Measurements from ENCODE around the gene CCDC152. TPM values are rescaled to one million over a fixed set of nuclear protein-coding genes. Genes with fewer than 3 reads are reported as not detected.

Gene CCDC152
- total RNA-seq, 1 experiment from 2014 or later, result not detected

GRCh38 chr5:42787845-42788244, 31.2 kb downstream of the CCDC152 start:
- H3K36me3 ChIP-seq (ENCODE audit: low read depth, low read length), result 0 out of 2 replicates have a peak, but pooled peaks cover 3% of the 10 kb centered on the region
- no peak for DNase-seq
- no peak overlapping the region for H3K27ac ChIP-seq (ENCODE audit: low read length)
- H3K4me2 ChIP-seq (ENCODE audit: low read length), result no peak overlapping the region
- ChIA-PET CTCF (no interaction called here), POLR2A (ENCODE audit: unreplicated experiment) (no interaction called here)
- H3F3A ChIP-seq (ENCODE audit: low read length, unreplicated experiment), result no peaks in the 10 kb centered on the region
- BruUV-seq (replicated peaks), result no TSS peak
- no peaks in the 10 kb centered on the region for H3K4me1 ChIP-seq (ENCODE audit: insufficient read depth, low read length)
- no peak overlapping the region for H3K9ac ChIP-seq (ENCODE audit: low read length)
- H3K9me3 ChIP-seq (ENCODE audit: low read length), result peaks cover 27% of the 10 kb centered on the region
- ATAC-seq, result no peak
- intact Hi-C loops (cut with micrococcal nuclease), result no loop called here
- no peaks in the 10 kb centered on the region for H3K27me3 ChIP-seq (ENCODE audit: low read length)
- H3K79me2 ChIP-seq (ENCODE audit: low read length), result no peaks in the 10 kb centered on the region
- H4K20me1 ChIP-seq (ENCODE audit: low read length), result no peaks in the 10 kb centered on the region
- TF ChIP-seq CTCF (conservative IDR thresholded peaks at IDR 0.05; ENCODE audit: low read depth, low read length), result no peak
- no peak for TF ChIP-seq EZH2 (IDR thresholded peaks at IDR 0.05; ENCODE audit: low read length, unreplicated experiment)
- TF ChIP-seq EZH2phosphoT487 (IDR thresholded peaks at IDR 0.05; ENCODE audit: borderline replicate concordance, low read length), result no peak
- H3K4me3 ChIP-seq (ENCODE audit: low read length), result no peak overlapping the region
- no peak overlapping the region for H2AFZ ChIP-seq (ENCODE audit: low read length)
- H3K9me2 ChIP-seq (replicated peaks; ENCODE audit: low read length), result no peaks in the 10 kb centered on the region

DNA sequence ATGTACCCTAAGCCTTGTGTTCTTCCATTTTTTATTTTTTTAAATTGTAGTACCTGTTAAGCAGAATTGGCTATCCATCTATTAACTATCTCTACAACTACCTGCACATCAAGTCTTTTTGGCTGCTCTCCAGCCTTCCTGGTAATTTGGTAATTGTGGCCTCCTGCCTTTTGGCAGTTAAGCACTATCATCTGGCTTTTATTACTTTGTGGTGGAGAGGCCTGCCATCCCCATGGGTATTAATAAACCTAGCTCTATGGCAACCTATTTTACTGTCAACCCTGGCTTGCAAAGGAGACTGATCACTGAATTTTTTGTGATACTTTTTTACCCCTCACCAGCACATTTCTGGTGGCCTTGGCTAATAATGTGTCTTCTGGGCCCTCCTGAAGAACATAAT, 34.5 kb downstream of the CCDC152 start:
- Histone ChIP-seq H3K79me2 (ENCODE audit: low read length) (no peaks in the 10 kb centered on the region), H3K4me3 (ENCODE audit: low read length) (no peak overlapping the region), H3K9me3 (ENCODE audit: low read length) (peaks cover 19% of the 10 kb centered on the region), H4K20me1 (ENCODE audit: low read length) (no peaks in the 10 kb centered on the region), H3K27me3 (ENCODE audit: low read length) (no peaks in the 10 kb centered on the region), H3K27ac (ENCODE audit: low read length) (no peak overlapping the region), H3K9ac (ENCODE audit: low read length) (no peak overlapping the region), H3K4me2 (ENCODE audit: low read length) (no peak overlapping the region), H3K36me3 (ENCODE audit: low read depth, low read length) (0 out of 2 replicates have a peak, but pooled peaks cover 3% of the 10 kb centered on the region), H3K4me1 (ENCODE audit: insufficient read depth, low read length) (no peaks in the 10 kb centered on the region), H2AFZ (ENCODE audit: low read length) (no peak overlapping the region), H3F3A (ENCODE audit: low read length, unreplicated experiment) (no peaks in the 10 kb centered on the region), H3K9me2 (replicated peaks; ENCODE audit: low read length) (no peaks in the 10 kb centered on the region)
- ATAC-seq, result no peak
- BruUV-seq (replicated peaks), result no TSS peak
- DNase-seq, result no peak
- TF ChIP-seq CTCF (conservative IDR thresholded peaks at IDR 0.05; ENCODE audit: low read depth, low read length) (no peak), EZH2phosphoT487 (IDR thresholded peaks at IDR 0.05; ENCODE audit: borderline replicate concordance, low read length) (no peak), EZH2 (IDR thresholded peaks at IDR 0.05; ENCODE audit: low read length, unreplicated experiment) (no peak)
- POLR2A ChIA-PET (ENCODE audit: unreplicated experiment), result no interaction called here
- intact Hi-C loops (cut with micrococcal nuclease), result no loop called here
- CTCF ChIA-PET, result no interaction called here

DNA sequence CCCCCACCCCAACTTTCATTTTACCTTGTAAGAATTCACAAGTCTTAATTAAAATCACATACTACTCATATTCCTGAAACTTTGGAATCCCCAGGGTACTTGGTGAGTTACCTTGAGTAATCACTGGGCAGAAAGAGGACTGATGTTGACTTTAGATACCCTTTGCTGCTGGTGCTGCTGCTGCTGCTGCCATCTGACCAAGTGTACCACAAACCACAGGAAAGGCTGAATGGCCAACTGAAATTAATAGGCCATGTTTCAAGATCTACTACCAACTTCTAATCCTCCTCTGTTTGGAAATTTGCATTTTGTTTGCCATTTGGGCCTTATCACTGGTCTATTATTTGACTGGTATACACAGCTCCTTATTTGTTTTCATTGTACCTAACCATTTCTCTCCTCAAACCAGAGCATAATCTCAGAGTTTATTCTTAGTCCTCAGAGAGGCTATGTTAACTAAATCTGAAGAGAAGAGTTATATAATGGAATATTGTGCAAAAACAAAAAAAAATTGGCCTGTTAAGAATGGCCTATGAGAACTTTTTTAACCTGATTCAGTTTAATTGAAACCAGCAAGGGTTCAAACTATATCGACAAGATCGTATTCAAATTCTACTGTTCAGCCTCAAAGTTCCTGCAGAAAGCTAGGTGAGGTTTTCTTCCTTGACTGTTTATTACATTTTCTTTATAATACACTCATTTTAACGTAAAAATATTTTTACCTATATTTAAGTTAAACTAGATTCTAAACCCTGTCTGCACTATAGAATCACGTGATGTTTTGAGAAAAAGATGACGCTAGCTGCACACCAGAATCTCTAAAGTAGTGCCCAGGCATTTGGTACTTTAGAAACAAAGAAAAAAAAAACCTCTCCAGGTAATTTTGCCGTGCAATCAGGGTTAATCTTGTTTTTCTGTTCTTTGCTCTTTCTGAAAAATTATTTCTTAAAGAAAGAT, 41.9 kb downstream of the CCDC152 start:
- no peak overlapping the region for H2AFZ ChIP-seq (ENCODE audit: low read length)
- no peak overlapping the region for H3K4me2 ChIP-seq (ENCODE audit: low read length)
- H3K27me3 ChIP-seq (ENCODE audit: low read length), result no peaks in the 10 kb centered on the region
- ATAC-seq (no peak), DNase-seq (no peak)
- H4K20me1 ChIP-seq (ENCODE audit: low read length), result no peaks in the 10 kb centered on the region
- no TSS peak for BruUV-seq (replicated peaks)
- H3K36me3 ChIP-seq (ENCODE audit: low read depth, low read length), result no peaks in the 10 kb centered on the region
- H3K4me3 ChIP-seq (ENCODE audit: low read length), result no peak overlapping the region
- H3K9me3 ChIP-seq (ENCODE audit: low read length), result no peaks in the 10 kb centered on the region
- H3K9me2 ChIP-seq (replicated peaks; ENCODE audit: low read length), result no peaks in the 10 kb centered on the region
- no peak overlapping the region for H3K9ac ChIP-seq (ENCODE audit: low read length)
- ChIA-PET POLR2A (ENCODE audit: unreplicated experiment) (interaction anchor here (0.6 kb wide), 1 partner anchor 214 kb away, joined by 5 read pairs; no protein-coding TSS in a partner anchor), CTCF (no interaction called here)
- H3F3A ChIP-seq (ENCODE audit: low read length, unreplicated experiment), result no peaks in the 10 kb centered on the region
- TF ChIP-seq CTCF (conservative IDR thresholded peaks at IDR 0.05; ENCODE audit: low read depth, low read length), result no peak
- no peak for TF ChIP-seq EZH2phosphoT487 (IDR thresholded peaks at IDR 0.05; ENCODE audit: borderline replicate concordance, low read length)
- TF ChIP-seq EZH2 (IDR thresholded peaks at IDR 0.05; ENCODE audit: low read length, unreplicated experiment), result no peak
- H3K4me1 ChIP-seq (ENCODE audit: insufficient read depth, low read length), result no peaks in the 10 kb centered on the region
- intact Hi-C loops (cut with micrococcal nuclease), result no loop called here
- H3K27ac ChIP-seq (ENCODE audit: low read length), result no peak overlapping the region
- no peaks in the 10 kb centered on the region for H3K79me2 ChIP-seq (ENCODE audit: low read length)
